Stimulated activated CD8-positive, alpha-beta memory T cell treated with anti-CD3 and anti-CD28 coated beads, Interleukin-12 subunit alpha, Interleukin-12 subunit beta, amount 100 ng/mL, for 4 hours (primary cell): ENCODE data around the gene SET.

Experiments used
- DNase-seq: peaks from one replicate; pipeline ENCODE4 v3.0.0-alpha.2; 2020; ENCODE audit warnings: low read depth

SET gene

DNA sequence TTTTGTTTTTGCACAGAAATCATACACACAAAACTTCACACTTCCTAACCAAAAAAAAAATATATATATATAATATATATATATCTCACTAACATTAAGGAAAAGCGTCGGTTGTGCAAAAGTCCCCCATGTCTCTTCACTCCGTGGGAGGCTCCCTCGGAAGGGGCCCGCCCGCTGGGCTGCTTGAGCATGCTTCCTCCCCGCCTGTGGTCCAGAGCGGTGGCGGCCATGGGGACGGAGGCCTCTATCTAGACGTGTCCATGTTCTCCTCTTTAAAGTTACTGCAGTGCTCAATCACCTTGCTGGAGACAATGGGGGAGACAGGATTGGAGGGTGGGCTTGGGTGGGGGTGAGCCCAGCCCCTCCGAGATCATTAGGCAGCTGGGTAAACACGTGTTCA lies 42.1 kb downstream of the SET start:
- DNase-seq: no peak

DNA sequence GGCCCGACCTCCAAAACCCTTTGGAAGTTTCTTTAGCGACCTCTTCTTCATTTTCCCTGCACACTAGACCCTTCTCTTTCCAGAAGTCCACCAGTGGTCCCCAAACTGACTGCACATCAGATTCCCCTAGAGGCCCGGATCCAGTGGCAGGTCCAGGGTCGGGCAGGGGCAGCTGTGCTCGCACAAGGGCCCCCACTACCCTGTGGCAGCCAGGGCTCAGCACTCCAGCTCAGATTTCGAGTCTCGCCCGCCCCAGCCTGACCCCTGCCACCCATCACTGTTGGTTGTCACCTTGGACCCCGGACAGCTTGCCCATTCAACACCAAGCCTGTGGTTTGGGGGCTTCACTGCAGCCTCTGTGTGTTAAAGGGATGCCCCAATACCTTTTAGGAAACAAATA lies 42.7 kb downstream of the SET start:
- DNase-seq: no peak

DNA sequence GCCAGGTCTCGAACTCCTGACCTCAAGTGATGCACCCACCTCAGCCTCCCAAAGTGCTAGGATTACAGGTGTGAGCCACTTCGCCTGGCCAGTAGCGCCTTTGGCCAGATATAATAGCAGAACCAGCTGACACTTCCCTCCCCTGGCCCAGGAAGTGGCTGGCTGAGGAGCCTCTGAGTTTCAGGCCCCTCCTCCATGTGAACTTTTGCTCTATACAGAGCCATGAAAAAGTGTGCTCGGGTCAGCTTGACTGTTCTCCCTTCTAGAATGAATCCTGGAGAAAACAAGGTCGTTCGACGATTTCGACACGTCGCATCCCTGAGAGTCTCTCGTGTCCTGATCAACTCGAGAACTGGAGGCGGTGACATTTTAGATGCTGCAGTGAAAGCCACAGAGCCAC lies 43.6 kb downstream of the SET start:
- DNase-seq: no peak

DNA sequence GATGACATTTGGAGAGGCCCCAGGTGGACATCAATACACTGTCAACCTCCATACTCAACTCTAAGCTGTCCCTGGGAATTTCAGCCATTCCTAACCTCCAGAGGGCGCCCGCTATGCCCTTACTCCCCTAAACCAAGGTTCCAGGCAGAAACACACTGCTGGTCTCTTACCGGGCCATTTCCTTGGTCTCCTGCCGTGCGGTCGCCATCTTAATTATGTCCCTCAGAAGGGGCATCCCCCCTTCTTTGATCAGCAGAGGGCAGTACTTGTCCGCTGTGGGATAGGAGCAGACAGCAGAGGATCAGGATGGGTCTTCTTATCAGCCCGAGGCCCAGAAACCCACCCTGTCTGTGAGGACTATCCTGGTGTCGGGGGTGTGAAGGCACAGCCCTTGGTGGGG lies 44.2 kb downstream of the SET start:
- no peak for DNase-seq

DNA sequence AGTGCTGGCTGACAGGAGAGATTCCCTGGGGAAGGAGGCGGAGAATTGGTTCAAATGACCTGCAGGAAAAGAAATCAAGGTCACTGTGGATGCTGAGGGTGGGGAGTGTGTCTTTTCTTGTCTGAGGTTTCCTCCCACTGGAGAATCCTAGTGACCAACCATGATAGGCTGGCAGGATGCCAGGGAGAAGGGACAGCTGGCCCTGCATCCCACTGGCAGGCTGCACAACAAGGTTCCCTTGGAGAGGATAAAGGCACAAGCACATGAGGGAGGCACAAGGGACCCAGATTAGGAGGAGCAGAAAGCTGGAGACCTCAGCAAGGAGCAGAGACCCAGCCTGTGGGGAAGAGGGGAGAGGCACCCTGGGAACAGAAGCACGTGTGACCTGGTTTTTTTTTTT lies 46.4 kb downstream of the SET start:
- no peak for DNase-seq

DNA sequence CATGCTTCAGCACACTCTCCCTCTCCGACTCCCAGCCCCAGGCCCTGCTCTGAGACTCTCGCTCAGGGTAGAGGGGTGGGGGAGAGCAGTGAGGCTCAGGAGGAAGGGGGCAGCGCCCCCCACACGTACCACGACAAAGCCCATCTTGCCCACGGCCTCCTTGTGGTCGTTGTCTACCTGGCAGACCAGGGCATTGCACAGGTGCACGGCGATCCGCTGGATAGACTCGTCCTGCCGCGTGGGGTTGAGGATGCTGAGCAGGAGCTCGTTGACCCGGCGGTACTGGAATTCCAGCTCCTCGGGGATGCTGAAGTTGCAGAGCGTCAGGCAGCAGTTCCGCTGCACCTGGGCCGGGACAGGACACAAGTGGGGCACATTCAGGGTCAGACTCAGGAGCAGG lies 53.4 kb downstream of the SET start:
- no peak for DNase-seq

DNA sequence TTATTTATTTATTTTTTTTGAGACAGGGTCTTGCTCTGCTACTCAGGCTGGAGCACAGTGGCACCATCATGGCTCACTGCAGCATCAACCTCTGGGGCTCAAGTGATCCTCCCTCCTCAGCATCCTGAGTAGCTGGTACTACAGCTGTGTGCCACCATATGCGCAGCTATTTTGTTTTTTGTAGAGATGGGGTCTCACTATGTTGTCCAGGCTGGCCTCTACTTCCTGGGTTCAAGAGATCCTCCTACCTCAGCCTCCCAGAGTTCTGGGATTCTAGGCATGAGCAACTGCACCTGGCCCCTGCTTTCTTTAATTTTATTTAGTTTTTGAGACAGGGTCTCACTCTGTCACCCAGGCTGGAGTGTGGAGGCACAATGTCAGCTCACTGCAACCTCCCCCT lies 54.4 kb downstream of the SET start:
- no peak for DNase-seq
